CD4-positive, alpha-beta T cell treated with Interleukin-10 for 1 hour (primary cell): ENCODE results near the gene ATL1.
A peak's percentile ranks its signal among the peaks of the same experiment; 100 is the strongest.
"Not testable (repeated sequence)": the region's sequence is repeated elsewhere in the genome, so short reads cannot be mapped to it uniquely, and the experiment has no call there.

Experiments used
- DNase-seq: peaks from one replicate; pipeline ENCODE4 v3.0.0-alpha.2; 2020

ATL1 gene

DNA sequence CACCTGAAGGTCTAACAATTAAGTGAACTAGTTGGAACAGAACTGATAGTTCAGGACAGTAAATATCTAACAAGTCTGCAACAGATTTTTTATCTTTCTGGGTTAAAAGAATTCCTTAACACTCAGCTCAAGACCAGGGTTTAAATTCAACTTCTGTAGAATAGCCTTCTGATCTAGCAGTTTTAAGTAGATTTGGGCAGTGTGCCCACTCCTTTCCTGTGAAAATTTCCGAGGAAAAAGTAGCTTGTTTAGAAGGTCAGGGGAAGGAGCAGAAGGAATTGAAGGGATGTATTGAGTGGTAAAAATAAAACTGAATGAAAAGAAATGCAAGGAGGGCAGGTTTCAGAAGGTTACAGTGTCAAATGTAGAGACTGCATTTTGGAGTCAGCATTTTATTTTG lies 45.8 kb downstream of the ATL1 start:
- DNase-seq = no peak

DNA sequence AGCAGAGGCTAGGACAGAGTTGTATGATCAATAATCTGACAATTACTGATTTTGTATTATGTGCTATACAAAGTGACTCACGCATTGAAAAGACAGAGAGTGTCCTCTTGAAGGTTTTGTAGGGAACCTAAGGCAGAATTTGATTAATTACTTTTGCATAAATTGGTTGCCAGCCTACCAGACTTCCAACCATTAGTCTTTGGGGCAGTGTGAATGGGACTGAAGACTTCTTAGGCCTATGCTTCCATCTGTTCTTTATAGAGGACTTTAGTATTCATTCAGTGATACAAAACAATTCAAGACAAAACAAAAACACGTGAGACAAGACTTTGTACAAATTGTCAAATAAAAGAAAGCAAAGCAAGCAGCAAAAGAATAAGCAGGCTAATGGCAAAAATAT lies 46.5 kb downstream of the ATL1 start:
- DNase-seq = no peak

DNA sequence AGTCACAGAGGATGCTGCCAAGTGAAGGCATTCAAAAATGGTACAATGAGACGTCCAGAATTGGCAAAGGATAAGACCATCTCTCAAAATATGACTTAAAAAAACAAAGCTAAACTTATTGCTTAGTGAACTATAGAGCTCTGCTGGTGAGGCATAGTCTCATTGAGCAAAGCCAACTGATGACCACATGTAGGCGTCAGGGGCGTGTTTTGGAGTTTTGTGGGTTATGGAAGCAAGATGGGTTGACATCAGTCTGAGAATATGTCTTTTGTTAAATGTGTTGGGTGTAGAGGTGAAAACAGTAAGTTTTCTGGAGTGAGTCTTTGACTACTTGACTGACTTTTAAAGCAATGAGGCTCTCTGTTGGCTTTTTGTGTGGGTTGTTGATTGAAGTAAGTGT lies 47.2 kb downstream of the ATL1 start:
- DNase-seq = no peak

DNA sequence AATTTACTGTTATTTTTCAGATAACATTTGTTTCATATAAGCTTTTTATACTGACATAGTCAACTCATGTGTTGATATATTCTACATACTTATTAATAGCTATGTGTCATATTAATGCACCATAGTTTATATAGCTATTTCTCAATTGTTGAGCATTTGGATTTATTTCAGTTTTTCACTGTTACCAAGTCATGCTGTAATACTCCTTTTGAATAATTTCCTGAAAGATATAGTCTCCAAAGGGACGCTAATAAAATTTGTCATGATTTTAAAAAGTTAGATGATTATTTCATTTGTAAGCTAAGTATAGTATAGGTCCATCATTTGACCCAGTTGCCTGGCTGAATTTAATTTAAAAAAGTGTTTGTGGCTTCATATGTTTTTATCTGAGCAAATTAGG lies 47.8 kb downstream of the ATL1 start:
- DNase-seq = no peak

DNA sequence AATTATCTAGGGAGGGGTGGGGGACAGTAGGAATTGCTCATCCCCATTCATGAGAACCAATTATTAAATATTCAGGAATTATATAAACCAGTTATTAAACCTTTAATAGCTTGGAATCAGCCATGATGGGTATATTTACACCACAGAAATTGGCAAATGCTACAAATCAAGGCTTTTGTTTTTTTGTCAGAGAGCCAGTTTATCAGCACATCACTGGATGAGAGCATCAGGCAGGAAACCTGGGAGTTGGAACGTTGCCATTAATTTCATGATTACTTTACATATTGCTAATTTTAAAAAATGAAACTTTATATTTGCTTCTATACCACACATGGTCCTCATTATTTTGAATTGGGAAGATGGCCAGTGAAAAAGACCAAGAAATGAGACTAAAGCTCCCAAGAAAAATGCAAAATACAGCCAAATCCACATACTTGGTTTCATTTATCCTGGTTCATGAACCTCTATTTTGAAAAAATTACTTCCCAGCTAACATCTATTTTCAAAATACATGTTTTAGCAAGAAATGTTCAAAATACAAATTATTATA lies 48.4 kb downstream of the ATL1 start:
- no peak for DNase-seq

DNA sequence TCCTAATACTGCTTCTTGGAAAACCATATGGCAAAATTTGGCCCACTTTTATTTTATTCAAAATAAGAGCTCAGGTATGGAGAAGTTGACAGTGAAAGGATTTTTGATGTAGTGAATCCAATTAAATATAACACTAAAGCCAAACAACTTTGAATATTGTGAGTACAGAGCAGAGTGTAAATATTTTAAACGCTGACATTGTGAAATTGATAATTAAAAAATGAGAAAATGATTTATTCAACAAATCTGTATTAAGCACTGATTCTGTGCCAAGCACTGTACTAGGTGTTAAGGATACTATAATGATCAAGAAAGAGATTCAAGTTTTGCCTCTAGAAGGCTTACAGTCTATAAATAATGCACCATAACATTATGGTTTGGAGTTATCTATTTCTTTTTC lies 50.5 kb downstream of the ATL1 start:
- DNase-seq = no peak

DNA sequence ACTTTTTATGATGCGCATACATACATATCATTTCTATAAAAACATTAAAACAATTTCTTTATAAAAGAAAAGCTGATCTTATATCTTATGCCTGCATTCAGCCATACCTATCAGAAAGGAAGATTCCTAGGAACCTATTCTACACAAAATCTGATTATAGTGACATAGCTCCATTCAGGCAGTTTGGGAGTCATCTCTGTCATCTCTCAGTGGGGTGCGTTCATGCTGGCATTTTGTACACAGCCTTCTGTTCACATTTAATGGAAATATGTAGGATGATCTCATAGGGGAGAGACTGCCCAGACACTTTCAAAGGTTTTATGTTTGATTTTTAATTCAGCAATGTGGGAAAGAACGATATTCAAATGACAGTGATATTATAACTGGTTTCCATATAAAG lies 52.9 kb downstream of the ATL1 start:
- DNase-seq = no peak

DNA sequence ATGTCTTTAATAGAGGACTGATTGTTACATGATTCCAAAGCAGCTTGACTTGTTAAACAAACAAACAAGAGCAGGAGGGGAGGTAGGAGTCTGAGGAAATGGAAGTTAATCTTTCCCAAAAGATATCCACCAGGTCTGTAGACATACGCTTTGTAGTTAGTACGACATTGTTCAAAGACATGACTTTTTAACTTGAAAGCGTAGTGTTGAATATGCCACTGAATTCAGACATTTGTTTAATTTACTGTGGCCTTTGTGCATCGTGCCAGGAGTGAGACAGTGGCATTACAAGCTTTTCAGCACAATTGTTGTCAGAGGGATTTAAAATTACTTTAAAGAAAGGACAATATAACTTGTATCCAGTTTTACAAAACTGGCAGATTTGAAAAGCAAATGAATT lies 55.1 kb downstream of the ATL1 start:
- DNase-seq = no peak

DNA sequence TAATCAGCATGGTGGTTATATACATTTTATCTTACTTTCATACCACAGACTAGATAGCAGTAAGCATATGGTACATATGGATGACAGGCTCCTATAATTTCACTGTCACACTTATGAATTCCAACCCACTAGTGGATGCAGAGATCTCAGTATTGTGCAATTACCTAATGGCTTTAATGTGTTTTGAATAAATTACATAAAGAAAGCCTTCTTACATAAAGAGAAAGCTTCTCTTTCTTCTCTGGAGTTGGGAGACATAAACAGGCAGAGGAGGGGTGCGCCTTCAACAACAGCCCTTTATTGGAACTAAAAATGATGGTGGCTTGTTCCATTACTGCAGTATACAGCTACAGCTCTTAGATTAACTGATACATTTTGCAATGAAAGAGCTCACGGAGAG lies 55.6 kb downstream of the ATL1 start:
- DNase-seq = no peak

DNA sequence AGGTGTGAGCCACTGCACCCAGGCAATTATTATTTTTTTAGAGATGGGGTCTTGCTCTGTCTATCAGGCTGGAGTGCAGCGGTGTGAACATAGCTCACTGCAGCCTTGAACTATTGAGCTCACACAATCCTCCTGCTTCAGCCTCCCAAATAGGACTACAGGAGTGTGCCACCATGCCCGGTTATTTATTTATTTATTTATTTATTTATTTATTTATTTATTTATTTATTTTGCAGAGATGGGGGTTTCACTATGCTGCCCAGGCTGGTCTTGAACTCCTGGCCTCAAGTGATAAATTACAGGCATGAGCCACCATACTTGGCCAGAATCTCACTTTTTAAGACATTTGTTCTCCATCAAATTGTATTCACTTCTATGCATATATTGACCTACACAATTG lies 56.3 kb downstream of the ATL1 start:
- no peak for DNase-seq

DNA sequence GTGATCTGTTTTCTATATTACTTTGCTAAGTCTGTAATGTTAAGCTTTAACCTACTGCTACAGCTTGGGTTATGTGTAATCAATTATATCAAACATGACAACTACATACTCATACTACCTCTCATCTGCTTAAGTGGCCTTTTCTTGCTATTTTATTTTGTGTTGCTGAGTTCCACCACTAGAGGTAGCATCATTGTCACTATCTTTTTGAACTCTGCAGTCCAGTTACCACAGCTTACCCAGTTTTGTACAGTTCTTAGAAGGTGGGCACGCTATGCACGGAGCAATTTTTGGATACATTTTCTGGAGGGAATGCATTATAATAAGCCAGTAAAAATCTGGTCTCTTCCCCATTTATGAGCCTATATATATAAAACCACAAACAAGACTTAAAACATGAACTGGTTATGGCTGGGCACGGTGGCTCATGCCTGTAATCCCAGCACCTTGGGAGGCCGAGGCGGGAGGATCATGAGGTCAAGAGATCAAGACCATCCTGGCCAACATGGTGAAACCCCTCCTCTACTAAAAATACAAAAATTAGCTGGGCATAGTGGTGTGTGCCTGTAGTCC lies 59.7 kb downstream of the ATL1 start:
- peak; percentile 14 for DNase-seq

DNA sequence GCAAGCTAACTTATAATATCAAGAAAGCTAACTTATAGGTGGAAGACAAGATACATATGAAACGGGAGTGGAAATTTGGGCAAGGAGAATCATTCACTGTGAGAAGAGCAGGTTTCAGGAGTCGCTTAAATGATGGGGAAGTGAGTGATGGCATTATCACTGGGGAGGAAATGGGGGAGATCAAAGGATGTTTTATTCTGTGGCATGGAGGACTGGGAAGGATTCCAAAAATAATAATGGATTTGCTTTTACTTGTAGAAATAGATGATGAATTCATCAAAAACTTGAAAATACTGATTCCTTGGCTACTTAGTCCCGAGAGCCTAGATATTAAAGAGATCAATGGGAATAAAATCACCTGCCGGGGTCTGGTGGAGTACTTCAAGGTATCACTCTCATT lies 60.4 kb downstream of the ATL1 start:
- no peak for DNase-seq

DNA sequence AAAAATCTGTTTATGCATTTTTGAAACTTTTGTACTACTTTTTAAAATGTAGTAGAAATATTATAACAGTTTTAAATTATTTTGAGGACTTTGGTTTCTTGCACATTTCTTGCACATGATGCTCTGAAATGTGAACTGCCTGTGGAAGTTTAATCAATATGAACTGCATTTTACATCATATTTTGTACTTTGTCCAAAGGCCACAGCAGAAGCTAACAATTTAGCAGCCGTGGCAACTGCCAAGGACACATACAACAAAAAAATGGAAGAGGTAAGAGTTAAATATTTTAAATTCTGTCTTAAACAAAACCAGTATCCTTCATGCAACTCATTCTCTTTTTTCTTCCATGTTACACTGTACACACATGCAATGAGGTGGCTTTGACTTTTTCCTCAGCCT lies 63.0 kb downstream of the ATL1 start:
- DNase-seq = no peak

DNA sequence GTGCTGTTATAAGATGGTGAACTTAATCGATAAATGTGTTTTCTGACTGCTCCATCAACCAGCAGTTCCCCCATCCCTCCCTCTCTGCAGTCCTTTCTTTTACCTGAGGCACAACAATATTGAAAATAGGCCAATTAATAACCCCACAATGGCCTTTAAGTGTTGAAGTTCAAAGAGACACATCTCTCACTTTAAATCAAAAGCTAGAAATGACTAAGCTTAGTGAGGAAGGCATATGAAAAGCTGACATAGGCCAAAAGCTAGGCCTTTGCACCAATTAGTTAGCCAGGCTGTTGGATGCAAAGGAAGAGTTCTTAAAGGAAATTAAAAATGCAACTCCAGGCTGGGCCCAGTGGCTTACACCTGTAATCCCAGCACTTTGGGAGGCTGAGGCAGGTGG lies 64.5 kb downstream of the ATL1 start:
- no peak for DNase-seq

DNA sequence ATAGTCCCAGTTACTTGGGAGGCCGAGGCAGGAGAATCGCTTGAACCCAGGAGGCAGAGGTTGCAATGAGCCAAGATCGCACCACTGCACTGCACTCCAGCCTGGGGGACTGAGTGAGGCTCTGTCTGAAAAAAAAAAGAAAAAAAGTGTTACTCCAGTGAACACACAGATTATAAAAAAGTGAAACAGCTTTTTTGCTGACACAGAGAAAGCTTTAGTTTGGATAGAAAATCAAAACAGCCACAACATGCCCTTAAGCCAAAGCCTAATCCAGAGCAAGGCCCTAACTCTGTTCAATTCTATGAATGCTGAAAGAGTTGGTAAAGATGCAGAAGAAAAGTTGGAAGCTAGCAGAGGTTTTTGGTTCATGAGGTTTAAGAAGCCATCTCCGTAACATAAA lies 65.0 kb downstream of the ATL1 start:
- DNase-seq = not testable (repeated sequence)

DNA sequence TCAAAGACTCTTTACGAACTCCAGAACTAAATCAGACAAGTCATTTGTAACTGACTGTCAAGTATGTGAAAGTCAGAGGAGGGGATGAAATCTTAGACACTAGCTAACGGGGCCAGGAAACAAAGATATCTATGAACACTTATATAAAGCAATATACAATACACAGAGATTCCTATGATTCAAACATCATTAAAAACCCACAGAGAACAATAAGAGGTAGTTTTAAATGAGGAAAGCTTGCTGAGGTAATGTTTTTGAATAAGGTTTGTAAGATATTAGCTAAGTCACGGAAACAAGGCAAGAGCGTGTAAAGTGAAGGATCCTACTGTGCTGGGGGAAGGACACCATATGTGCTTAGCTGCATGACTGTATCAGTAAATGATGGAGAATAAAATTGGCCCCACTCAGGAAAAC lies 71.5 kb downstream of the ATL1 start:
- DNase-seq = no peak

DNA sequence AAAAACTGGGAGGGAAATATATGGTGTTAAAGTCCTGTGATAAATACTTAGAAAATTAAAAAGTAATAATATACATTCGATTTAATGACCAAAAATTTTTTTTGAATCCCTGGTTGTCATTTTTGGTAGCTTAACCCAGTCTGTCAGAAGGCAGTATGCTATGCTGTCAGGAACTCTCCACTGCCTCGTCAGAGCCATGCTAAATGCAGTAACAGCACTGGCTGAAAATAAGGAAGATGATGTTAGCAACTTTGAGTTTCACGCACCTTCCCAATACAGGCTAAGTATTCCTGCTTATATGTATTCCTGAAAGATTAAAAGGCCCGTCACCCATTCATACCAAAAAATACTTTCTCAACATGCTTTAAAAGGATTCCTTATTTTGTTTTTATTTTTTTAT lies 74.0 kb downstream of the ATL1 start:
- DNase-seq = no peak

DNA sequence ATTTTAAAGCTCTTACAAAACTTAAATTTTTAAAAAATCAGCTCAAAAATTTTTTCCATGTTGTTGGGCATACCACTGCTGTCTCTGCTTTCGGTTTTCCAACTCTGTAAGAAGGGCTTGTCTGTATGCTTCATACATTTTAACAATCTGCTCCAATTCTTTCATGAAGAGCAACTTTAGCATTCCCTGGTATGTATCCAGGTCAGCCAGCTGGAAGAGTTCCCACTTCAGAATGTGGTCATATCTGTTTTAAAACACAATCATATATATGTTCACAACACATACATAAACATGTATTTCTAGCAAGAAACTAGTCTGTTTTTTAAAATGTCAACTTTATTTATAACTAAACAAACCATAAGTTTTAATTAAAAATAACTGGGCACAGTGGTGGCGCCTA lies 75.2 kb downstream of the ATL1 start:
- no peak for DNase-seq

DNA sequence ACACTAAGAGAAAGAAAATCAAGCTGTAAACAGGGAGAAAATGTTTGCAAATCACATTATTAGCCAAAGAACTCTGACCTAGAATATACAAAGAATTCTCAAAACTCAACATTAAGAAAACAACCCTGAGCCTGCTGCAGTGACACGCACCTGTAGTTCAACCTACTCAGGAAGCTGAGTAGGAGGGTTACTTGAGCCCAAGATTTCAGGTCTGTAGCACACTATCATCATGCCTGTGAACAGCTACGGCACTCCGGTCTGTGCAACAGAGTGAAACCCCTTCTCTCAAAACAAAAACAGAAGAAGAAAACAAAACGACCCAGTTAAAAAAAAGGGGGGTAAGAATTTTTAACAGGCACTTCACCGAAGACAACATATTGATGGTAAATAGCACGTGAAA lies 87.3 kb downstream of the ATL1 start:
- DNase-seq = no peak

DNA sequence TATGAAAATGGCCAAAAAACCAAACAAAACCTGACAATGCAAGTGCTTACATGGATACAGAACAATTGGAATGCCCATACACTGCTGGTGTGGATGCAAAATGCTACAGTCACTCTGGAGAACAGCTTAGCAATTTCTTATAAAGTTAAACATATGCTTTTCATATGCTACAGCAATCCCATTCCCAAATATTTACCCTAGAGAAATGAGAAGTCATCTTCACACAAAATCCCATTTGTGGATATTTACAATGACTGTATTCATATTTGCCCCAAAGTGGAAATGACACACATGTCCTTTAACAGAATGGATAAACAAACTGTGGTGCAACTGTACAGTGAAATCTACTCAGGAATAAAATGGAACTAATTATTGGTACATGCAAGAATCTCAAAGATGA lies 87.8 kb downstream of the ATL1 start:
- DNase-seq = no peak

DNA sequence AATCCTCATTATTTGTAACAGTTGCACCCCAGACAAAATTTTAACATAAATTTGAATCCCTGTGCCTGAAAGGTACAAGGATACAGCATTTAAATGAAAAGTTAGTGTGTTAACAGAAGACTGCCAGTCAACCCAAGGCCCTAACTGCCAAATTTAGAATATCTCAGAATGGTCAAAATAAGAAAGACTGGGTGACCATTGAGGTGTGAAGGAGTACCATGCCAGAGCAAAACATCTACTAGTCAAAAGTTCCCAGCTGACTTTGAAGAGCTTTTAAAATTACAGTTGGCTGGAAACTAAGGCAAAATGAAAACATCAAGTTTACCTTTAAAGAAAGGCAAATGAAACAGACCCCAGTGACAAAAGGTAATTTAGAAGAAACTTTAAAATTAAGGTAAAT lies 89.7 kb downstream of the ATL1 start:
- DNase-seq = no peak

DNA sequence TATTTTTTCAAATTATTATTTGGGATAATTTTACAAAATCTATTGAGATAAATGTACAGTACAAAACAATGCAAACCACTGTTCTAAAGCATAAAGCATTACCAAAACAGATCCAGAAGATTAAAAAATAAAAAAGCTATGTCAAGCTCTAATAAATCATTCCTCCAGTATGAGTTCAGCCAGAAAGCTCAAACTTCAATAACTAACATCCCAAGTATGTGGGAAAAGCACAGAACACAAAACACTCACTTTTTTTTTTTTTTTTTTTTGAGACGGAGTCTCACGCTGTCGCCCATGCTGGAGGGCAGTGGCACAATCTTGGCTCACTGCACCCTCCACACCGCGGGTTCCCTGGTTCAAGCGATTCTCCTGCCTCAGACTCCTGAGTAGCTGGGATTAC lies 96.8 kb downstream of the ATL1 start:
- DNase-seq = no peak

DNA sequence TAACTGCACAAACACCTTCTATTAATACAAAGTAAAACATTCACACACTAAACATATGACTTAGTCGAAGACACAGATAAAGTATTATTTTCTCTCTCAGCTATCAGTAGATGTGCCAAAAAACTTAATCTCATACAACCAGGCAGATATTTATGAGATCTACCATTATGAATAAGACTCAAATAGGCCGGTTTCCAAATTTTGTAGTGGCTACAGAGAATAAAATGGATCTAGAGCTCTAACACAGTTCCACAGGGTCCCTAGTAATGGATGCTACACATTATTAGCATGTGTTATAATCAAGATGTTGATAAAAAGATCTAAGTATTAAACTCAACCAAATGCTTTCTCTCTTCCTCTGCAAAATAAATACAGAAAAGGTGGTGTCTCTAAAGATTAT lies 97.8 kb downstream of the ATL1 start:
- DNase-seq = no peak

DNA sequence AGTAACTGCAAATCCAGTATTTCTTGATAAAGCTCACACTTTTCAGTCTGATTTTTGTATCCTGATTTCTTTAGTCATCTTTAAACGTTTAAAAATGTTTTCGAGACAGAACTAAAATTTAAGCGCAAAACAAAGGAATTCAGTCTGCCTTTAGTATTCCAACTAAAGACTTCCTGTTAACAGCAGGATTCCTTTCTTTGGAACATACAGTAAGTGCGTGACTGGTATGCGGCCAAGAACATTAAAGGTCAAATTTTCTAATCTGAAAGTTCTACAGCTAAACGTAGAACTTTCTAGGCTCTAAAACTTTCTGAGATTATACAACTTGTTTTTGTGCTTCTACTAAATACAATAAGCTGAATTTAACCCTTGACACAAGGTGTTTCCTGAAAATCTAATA lies 98.3 kb downstream of the ATL1 start:
- no peak for DNase-seq

DNA sequence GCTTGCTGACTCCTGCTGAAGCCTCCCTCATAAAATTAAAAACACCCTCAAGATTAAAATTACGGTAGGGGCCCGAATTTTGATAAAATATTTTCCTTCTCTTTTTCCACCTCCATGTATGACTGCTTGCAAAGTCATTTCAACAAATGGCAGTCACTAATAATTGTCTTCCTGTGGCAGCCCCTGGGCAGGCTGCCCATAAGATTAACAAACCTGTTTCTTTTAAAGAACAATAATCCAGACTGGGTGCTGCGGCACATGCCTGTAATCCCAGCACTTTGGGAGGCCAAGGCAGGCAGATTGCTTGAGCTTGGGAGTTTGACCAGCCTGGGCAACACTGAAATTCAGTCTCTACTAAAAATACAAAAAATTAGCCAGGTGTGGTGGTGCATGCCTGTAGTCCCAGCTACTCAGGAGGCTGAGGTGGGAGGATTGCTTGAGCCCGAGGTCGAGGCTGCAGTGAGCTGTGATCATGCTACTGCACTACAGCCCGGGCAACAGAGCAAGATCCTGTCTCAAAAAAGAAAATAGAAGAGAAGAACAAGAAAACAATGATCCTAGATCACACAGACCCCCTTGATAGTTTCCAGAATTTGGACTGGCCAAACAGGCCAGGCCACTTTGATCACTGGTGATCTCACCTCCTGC lies 99.5 kb downstream of the ATL1 start:
- no peak for DNase-seq
